ENCODE data around the gene EPHA5.
A peak's percentile ranks its signal among the peaks of the same experiment; 100 is the strongest.

EPHA5 gene

DNA sequence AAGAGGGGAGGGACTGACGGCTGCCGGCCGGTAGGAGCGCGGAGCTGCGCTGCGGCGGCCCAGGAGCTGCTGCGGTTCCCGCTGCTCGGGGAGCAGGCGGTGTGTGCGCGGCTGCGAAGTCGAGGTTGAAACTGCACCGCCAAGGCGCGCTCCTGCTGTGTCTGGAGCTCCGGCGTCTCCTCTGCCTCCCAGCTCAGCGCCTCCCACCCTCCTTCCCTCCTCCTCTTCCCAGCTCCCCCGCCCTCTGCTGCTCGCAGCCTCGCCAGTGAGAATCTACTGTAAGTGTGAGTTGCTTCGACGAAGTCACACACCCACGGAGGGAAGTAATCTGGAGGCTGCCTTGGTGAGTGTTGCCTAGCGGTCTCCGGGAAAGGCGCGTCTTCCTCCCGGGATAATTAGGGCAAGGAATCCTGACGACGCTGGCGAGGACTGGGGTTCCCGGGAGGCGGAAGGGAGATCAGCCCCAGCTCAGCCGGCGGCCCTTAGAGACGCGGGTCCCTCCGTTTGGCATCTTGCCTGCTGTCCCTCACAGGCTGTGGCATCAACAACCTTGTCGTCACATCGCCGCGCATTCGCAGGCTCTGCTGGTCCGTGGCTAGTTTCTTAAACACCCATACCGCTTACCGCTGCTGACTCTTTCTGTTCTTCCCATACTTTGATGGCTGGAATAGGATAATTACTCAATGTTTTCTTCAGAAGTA, at the start of gene EPHA5:
TSS of gene EPHA5 (minus strand) at position 159 of the 701 bp plus-strand sequence. CDS start 747 bp downstream, outside the sequence.
- DNase-seq = peak; percentile 37

DNA sequence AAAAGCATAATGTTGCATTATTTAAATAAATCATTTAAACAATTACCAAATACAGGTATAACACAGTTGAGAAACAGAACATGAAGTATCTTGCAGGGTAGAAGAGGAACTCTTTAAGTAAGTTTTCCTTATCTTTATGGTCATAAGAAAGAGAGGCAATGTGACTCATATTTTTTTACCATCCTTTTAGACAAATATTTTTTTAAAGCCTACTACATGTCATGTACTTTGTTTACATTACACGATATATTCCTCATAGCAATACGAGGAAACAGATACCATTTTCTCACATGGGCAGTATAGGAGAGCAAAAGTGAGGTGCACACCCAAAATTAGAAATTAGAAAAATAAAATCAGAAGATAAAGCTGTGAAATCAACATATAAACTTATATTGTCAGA, 49.3 kb upstream of the EPHA5 start:
- DNase-seq = no peak

DNA sequence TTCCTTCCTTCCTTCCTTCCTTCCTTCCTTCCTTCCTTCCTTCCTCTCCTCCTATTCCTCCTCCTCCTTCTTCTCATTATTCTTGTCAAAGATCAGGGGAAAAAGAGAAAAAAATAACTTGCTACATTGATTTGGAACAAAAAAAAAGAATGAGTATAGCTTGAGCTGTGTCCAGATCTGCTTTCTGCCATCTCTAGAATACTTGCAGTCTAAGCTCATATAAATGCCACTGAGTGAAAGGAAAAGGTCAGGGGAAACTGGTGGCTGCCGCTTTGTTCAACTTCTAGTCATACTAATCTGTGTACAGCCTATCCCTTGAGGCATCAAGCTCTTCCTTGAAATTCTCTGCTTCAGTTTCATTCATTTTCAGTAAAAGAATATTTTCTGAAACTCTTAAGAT, 28.3 kb upstream of the EPHA5 start:
- no peak for DNase-seq

DNA sequence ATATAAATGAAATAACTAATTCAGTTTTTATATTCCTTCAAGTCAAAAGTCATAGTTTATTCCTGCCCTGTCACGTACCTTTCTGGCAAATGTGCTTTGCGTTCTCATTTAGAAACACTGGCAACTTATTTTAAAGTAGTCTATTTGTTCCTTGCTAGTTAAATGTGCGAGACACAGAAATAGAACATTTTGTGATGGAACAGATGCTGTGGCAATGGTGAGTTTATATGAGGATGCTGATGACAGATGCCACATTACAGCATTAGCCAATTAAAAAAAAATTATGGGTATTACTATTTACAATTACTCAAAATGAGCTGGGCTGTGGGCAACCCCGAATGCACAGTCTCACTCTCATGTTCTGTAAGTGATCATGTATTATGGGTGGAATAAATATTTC, 26.1 kb upstream of the EPHA5 start:
- DNase-seq = no peak

DNA sequence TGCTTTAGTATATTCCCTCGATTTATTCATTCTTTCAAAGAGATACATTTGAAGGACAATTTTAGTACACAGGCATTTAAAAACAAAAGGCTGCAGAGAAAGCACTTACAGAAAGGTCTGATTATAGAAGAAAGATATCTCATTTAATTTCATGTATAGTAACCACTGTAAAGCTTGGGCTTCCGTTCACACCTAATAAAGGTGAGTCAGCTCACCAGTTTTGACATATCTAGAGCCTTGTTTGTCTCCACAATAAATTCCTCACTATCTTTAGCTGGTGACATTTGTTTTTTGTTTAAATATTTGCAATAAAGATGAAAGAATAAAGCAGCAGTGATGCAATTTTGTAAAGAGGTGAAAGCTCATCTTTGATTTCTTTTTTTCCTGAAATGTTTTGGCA, 1.1 kb upstream of the EPHA5 start:
- DNase-seq = no peak

DNA sequence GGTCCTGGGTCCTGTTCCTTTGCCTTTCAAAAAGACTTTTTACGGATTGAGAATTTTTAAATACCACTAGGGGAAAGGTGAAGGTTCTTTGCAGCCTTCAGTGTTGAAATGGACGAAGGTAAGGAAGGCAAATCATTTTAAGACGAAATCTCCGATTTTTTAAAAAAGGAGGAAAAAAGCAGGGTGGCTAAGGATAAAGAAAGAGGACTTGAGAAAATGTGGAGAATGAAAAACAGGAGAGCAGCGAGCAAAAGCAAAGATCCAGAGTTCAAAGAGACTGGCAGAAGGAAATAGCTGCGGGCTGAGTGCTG, 314 bp downstream of the EPHA5 start:
- DNase-seq = no peak

DNA sequence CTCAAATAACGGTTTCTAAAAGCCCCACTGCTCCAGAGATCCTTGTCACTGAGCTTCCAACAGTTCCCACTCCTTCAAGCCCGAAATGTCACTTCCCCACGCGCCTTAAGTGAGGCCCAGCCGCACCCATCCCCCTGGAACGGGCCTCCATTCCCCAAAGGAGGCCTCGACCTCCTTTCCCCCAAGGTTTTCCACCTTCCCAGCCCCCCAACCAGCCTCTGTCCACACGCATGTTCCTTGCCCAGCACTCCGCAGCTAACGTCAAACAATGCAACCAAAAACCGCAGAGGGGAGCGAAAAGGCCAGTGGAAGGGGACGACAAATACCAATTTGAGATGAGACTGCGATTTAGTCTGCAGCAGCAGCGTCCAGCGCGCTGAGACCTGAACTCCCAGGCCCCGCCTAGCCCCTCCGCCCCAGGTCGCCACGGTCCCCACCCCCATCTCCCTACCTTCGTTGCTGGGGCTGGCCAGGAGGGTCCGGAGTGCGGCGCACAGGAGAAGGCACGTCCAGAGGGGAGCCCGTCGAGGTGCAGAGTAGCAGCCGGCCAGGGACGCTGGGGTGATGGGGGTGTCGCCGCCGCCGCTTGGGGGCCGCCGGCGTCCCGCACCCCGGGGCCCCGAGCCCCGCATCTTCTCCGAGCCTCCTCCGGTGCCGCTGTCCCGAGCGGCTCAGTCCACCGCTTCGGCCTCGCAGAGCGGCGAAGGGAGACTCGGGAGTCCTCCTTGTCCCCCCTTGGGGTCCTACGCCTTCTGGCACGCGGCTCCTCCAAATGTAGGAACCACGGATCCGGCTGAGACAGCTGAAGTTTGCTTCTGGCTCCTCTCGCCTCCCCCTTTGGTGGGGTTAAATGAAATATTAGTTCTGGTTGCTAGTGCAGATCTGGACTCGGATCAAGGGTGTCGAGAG, 924 bp downstream of the EPHA5 start:
- DNase-seq = no peak

DNA sequence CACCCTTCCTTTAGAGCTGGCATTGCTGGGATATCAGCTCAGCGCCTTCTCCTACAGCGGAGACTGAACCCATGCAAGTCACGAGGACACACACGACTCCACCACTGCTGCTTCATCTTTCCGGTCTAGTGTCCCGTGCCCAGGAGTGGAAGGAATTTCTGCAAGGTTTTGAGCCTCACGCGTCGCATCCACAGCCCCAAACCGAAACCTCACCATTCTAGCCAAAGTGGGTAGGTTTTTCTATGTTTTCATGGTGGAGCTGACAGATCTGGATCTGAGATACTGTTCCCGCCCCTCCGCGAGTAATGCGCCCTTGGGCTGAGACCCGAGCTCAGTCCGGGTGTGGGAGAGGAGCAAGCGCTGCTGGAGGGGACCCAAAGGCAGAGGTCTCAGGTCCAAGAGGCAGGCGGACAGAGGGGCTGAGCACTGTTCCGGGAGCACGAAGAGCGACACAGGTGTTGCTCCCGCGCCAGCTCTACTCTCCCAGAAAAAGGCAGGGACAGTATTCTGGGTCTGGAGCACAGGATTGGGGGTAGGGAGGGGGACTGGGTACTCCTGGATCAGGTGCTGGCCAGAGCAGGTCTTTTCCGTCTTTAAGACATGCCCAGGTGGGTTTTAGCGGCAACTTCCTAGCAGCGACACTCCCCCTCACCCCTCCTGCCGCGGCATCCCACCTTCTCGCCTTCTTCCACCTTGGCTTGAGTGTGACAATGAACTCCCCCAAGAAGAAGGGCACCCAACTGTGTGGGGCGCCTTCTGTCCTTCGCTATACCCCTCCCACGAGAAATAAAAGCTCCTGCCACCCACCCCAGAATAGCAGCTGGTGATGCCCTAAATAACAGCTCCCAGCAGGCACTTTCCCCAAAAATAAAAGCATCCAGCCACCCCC, 1.8 kb downstream of the EPHA5 start:
- DNase-seq = no peak

DNA sequence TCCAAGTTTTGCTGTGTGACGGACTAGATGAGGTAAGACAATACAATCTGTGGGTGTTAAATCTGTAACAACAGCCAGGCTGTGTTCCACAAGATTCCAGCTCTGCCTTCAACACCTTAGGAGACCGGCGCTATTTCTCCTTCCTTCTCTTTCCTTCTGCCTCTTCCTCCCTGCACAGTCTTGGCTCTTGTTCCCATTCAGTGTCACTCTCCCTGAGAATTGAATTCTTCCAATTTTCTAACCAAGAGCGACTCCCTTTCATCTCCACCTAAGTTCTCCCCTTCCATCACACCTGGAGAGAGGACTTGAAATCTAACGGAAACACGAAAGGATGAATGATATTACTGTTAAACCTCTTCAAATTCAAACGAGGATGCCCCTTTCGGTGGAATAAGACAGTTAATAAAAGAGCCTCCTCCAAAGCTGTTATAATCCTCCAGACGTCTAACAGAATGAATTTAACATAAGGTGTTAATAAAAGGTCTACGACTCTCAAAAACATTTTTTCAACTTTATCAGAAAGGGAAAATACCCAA, 2.7 kb downstream of the EPHA5 start:
- DNase-seq = no peak

DNA sequence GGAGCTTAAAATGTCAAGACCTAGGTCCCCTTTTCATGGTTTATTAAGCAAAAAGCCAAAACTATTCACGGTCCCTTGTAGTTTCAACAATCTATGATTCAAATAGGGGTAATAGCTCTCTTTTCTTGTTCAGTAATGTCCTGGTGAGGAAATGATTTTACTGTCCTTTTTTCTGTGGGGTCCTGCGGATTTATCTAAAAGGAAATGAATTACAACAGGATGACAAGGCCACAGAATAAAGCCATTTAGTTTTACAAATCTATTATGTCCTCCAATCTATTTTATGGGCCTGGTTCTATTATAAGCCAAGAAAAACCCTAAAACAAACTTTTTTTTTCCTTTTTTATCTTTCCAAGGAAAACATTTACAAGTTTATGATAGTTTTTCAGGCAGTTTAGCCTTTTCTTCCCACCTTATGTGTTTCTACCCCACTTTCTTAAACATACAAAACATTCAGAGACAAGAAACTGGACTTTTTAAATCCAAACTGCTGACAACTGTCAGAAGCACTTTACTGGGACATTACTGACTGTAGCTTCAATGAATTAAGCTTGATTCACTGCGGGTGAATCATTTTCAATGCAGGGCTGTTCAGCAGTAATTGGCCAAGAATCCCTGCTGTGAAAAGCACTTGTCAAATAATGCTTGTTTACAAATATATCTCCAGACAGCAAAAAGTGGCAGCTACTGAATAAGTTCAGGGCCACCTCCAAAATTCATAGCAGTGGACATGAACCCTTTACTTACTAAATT, 4.3 kb downstream of the EPHA5 start:
- DNase-seq = no peak

DNA sequence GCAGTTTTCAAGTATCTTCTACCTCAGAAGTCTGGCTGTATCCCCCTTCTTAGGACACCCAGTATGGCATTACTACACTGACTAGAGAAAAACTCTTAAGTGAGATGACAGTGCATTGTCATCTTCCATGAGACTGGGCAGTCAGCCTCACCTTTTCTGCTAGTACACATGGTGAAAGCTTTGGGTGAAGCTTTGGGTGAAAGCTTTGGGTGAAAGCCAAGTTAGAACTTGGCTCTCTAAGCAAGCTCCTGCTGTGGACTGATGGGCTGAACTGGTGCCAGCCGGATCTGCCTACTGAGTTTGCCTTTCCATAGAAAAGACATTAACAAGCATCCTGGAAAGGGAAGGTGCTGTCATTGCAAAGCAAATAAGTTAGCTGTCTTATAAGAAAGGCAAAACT, 8.8 kb downstream of the EPHA5 start:
- peak; percentile 65 for DNase-seq

DNA sequence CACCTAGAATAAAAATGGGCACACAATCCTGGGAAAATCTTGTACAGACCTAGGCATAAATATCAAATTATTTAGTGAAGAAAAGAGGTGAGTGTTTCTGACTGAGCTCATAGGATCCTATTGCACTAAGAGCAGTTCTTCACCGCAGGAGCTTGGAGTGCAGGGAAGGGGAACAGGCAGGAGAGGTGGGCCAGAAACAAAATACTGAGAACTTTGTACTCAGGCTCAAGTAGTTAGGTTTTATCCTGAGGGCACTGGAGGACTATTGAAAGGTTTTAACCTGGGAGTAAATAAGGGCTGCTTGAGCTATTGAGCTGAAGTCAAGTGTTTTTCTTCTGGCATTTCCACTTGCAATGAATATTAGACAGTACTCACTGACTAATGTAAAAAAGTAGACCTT, 12.2 kb downstream of the EPHA5 start:
- peak; percentile 5 for DNase-seq

DNA sequence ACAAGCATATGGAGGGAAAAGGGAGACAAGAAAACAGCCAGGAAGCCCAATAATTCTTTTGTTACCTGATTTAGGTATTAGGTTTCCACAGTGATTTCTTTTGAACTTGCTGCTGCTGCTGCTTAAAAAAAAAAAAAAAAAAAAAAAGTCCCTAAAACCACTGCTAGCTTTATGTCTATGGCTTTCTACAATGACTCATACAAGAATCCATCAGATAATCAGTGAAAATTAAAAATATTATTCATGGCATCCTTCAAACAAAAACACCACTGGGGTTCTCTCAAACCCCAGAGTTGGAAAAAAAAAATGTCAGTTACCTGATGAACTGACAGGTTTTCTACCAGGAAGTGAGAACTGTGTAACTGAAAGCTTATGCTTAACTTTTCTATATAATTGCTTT, 14.3 kb downstream of the EPHA5 start:
- DNase-seq = no peak

DNA sequence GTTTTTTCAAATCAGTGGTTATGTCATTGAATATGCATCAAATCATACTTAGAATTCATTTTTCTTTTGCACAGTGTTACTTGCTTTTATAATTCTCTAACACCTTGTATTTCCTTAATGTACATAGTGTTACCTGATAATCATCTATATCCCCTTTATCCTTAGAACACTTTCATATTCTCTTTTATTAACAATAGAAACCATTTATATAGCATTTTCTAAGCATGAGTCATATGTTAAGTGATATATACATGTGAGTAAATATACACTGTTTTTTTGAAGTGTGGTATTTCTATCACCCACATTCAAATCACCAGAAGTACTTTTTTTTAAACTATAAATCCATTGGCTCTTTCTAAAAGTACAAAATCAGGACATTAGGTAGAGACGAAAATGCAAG, 15.3 kb downstream of the EPHA5 start:
- no peak for DNase-seq

DNA sequence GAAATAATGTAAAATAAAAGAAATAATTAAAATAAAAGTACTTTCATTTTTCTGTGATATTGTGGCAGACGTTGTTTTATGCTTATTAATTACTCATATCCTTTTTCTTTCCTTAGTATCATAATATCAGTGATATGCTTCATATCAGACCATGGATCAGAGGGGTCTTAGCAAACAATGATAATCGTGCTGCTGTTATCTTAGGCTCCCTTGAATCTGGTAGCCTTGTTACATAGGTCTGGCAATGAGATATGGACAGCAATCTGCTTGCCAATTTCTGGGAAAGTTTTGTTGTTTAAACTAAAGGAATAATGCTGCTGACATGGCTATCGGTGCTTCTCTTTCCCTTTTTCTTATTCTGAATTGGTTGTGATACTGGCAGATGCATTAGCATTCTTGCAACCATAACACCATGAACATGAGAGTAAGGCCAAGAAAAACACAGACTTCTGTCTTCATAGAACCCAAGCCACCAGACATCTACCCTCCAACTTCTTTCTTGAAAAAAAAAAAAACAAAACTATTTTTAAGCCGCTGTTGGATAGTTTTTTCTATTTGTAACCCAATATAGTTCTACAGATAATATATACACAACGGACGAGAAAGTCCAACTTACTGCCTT, 16.4 kb downstream of the EPHA5 start:
- no peak for DNase-seq

DNA sequence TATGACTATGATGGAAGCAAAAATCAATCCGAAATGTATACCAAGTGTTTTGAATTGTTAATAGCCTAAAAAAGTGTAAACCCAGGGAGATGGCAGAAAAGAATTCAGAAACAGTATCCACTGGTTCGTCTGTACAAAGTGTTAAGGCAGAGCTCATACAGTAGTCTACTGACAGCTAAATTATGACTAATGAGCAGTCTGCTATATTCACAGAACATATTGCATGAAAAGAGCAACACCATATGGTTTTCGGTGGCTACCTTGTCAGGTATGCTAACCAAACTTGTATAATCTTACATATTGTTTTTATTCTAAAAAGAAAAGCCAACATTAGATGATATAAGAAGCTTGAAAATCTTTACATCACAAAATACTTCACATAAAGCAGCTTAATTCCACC, 18.5 kb downstream of the EPHA5 start:
- DNase-seq = no peak

DNA sequence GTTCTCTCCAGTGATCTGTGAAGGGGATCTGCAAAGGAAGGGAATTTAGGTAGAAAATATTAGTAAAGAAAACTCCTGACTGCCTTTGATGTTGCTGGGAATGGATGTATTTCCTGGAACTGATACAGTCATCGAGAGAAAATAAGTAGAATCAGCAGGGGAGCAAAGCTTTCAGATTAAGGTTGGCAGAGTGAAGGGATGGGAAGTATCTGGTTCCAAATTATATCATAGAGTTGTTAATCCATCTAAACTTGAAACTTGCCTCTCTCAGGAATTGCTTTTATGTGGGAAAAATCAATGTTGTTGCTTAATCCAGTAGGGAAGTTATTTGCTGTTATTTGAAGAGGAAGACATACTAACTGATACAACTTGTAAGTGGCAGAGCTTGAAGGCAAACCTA, 19.3 kb downstream of the EPHA5 start:
- no peak for DNase-seq

DNA sequence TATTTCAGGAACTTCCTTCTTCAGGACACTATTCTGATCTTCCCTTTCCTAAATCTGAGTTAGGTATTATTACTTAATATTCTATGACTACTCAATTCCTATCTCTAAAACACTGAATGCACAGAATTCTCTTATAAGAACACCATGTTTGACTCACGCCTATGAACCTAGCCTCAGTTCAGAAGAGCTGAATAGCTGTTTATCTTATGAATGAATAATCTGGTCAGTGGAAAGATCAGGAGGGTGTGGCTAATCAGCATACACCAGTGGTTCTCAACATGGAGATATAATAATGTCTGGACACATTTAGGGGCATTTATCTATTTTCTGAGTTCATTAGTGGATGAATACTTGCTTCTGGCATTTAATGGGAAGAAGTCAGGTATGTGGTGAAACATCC, 24.2 kb downstream of the EPHA5 start:
- no peak for DNase-seq

DNA sequence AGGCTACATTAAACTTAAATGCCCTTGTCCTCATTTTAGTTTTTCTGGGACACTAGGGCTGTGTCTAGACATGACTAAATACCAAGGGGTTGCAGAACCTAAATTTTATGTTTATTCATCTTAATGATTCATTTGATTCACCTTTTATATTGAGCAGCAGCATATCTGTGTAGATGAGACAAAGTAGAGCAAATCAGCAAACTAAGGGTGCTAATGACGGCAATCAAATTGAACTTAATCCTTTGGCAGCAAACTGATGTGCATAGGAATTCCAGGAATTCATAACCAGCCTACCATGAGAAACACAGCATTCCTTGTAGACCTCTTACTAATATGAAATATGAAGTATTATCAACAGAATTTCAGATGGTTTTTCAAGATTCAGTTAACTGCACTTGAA, 25.1 kb downstream of the EPHA5 start:
- DNase-seq = no peak

DNA sequence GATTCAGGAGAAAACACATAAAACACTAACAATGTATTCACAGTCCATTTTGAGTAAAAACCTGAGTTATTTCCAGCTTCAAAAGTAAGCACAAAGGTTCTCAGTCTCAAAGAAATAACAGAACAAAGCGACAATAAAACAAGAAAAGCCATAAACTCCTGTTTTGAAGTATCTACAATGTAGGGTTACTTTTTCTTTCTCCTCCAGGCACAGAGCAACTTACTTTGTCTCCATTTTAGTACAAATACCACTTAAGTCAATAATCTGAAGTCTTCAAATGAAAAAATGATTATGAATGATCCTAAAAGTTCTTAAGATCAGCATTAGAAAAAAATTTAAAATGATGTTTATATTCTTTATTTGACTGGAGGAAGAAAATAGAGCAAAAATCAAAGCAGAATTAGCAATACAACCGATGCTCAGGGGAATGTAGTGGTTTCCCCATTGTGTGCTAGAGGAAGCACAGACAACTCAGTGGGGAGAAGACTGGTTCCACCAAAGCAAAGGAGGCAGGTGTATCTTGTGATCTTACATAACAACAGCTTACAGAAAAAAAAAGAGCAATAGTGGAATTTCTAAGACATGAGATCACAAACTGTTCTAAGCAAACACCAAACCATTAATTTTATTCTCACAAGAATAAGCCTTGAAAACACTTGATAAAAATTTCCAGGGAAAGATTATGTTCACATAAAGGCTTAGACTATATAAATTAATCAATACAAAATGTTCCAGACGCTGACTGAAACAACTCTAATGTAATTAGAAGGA, 35.1 kb downstream of the EPHA5 start:
- DNase-seq = no peak

DNA sequence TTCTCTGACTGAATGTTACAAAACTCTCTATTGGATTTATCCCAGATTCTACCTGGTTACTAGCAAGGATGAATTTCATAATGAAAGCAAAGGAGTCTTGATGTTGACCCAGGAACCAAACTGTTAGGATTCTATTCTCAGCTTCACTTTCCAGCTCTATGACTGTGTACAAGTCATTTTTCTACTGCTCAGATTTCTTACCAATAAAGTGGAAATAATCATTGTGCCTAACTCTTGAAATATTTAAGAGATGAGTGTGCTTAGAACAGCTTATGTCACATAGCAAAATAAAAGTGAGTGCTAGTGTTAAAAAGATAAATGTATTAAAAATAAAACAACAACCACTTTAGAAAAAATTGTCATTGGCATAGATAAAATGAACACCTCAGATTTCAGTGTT, 45.6 kb downstream of the EPHA5 start:
- DNase-seq = no peak

Data from NCI-H2029 (cell line).